Left colon (tissue), 2 donors: ENCODE measurements around the gene RAB3C. TPM values are rescaled to one million over a fixed set of nuclear protein-coding genes. Genes with fewer than 3 reads are reported as not detected.

ENCODE experiments used
- ATAC-seq: fragments of 200-7000 bp; cut with Tn5 transposase; one replicate; pipeline ENCODE4 v1.9.1; 2020; ENCODE audit warnings: mild to moderate bottlenecking, moderate library complexity
- DNase-seq, 2 donors: peaks; one replicate each; pipeline ENCODE4 v3.0.0-alpha.2; 2020
- intact Hi-C, 2 donors: fragments of 100-400 bp; cut with DNase I in 1 of 2; cut with micrococcal nuclease in 1 of 2; formaldehyde crosslinking; loops; one replicate each; pipeline versions ENCODE4 v1.11.2 to v1.14.0; 2022; cut with DNase I, micrococcal nuclease
- total RNA-seq, 2 donors: library from RNA; stranded (reverse); fragmentation: NEBNext Ultra II Directional; extraction: Animal tissue kit (Norgen Biotek cat#: 25700); gene quantifications; one replicate each; pipeline ENCODE4 v1.2.1, GENCODE V29; 2021
- donor health status: DM: no; HTN: no; CAD: no.
- donor health status: DM: yes; HTN: yes; CAD: no.

Gene RAB3C
- total RNA-seq, 2 donors from 2014 or later: 1.2 to 2.2 TPM

DNA sequence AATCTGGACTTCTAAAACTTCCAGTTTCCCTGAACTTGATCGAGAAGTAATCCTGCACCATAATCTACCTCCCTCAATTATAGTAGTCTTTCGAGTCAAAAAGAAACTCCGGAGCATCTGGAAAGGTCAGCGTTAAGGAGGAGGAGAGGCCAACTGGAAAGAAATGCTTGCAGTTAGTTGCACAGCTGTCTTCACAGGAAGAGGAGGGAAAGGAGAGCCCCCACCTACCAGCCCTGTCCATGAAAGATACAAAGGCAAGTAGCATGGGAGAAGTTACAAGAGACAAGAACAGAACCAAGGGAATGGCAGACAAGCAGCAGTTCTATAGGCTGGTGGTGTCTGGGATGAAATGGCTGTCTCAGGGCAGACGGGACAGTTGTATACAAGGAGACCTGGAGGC is 170.6 kb downstream of the RAB3C start:
- ATAC-seq (no peak), DNase-seq (no peak)
- intact Hi-C loops: no loop called here

DNA sequence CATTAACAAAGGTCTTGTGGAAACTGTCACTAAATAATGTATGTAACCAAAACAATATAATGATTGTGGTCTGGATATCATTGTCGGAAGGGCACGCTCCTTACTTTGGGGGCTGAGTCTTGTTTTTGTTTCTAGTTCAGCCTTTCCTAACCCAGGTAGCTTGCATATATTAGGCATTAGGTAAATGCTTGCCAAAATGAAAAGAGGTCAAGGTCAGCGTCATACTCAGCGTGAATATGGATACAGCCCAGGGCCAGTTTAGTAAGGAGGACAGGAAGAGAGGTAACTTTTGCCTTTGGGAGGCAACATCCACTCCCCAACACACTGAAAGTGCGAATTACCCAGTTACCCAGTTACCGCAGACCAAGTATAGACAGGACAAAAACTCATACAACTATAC is 171.4 kb downstream of the RAB3C start:
- no peak for DNase-seq
- intact Hi-C loops: no loop called here
- ATAC-seq: no peak

GRCh38 chr5:58755397-58755796 is 172.5 kb downstream of the RAB3C start:
- DNase-seq: no peak
- intact Hi-C loops: no loop called here
- ATAC-seq: no peak

GRCh38 chr5:58759745-58760144 is 176.9 kb downstream of the RAB3C start:
- intact Hi-C loops: no loop called here
- peak; percentile 35 for ATAC-seq
- DNase-seq: no peak

DNA sequence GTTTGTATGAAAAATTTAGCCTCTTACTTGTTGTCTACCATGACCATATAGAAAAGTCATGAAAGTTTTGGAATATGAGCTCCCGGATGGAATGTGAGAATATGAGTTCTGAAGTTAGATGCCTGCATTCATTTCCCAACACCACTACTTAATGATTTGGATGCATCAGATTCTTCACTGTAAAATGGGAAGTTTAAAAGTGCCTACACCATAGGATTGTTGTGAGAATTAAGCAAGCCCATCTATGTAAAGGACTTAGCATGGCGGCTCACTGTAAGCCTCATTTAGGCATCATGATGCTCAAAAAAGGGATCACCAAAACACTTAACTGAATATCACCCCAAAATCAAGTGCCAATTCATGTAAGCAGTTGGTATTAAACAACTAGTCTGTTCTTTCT is 177.3 kb downstream of the RAB3C start:
- ATAC-seq (no peak), DNase-seq (no peak)
- intact Hi-C loops: no loop called here

DNA sequence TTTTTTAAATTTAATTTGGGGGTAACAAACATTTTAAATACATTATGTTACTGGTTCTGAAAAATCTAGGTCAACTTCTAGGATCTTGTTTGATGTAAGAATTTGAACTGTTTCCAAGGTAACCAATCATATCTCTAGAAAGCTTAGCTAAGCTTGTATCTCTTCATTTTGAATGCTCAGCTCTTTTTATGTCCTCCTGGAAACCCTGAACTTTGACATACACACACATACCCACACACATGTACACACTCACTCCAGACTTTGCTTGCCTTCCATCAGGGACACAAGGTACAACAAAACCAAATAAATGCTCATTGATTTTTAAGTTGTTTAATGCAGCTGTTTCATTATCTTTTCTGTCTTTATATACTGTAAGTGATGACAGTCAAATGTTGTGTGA is 178.5 kb downstream of the RAB3C start:
- no peak for DNase-seq
- no peak for ATAC-seq
- intact Hi-C loops: no loop called here

DNA sequence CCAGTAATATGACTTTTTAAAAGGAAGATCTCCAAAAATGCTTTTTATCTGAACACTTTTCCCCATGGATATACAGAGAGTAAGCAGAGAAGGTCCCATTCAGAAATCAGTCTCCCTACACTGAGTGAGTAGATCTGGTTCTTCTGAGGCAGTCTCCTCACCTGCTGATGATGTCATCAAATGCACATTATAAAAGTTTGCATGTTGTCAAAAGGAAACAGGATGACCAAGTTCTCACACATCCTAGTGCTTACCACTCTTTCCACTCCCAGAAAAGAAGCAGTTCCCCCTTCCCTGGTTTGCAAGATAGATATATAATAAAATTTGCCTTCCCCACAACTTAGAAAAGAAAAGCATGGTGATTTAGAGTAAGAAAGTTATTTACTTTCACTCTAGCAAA is 180.5 kb downstream of the RAB3C start:
- DNase-seq: no peak
- intact Hi-C loops: no loop called here
- no peak for ATAC-seq

- ATAC-seq: no peak
- no peak for DNase-seq
- intact Hi-C loops: no loop called here
Measured at GRCh38 chr5:58764199-58764598, 181.3 kb downstream of the RAB3C start.

GRCh38 chr5:58765058-58765457 is 182.2 kb downstream of the RAB3C start:
- ATAC-seq (no peak), DNase-seq (no peak)
- intact Hi-C loops: no loop called here

DNA sequence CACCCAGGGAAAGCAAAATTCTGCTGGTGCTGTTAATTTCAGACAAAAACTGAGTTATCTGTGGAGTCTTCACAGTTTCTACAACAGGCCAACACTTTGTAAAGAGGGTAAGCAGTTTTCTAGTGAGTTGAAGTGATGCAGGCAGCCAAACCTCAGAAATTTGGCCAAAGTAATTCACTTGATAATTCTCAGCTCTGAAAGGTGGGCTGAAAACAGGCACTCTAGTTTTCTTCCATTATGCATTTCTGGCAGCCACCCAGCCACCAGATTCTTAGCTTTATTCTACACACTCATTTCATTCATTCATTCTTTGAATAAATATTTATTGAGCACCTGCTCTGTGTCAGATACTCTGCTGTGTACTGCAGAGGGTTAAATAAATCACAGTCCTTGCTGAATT is 184.2 kb downstream of the RAB3C start:
- intact Hi-C loops: no loop called here
- ATAC-seq (no peak), DNase-seq (no peak)

- DNase-seq (no peak), ATAC-seq (no peak)
- intact Hi-C loops: no loop called here
Measured at GRCh38 chr5:58770136-58770535, 187.3 kb downstream of the RAB3C start.

- peak; percentile 82 for ATAC-seq
- no peak for DNase-seq
- intact Hi-C loops: no loop called here
Measured at GRCh38 chr5:58771796-58772195, 188.9 kb downstream of the RAB3C start.

- ATAC-seq (no peak), DNase-seq (no peak)
- intact Hi-C loops: no loop called here
Measured at GRCh38 chr5:58773744-58774441, 191.0 kb downstream of the RAB3C start.

DNA sequence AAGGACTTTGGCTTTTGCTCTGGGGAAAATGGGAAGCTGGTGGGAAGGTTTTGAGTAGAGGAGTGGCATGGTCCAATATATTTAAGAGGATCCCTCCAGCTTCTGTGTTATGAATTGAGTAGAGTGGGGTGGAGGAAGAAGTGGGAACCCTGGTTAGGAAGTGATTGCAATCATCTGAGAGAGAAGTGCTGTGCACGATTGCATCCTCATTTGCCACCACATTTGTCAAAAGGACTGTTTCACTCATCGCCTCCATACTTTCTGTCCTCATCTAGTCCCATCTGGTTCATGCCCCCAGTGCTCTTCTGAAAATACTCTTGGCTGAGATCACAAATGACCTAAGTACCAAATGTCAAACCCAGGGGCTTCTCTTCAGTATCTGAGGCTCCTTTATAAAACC is 192.1 kb downstream of the RAB3C start:
- ATAC-seq (no peak), DNase-seq (no peak)
- intact Hi-C loops: no loop called here

DNA sequence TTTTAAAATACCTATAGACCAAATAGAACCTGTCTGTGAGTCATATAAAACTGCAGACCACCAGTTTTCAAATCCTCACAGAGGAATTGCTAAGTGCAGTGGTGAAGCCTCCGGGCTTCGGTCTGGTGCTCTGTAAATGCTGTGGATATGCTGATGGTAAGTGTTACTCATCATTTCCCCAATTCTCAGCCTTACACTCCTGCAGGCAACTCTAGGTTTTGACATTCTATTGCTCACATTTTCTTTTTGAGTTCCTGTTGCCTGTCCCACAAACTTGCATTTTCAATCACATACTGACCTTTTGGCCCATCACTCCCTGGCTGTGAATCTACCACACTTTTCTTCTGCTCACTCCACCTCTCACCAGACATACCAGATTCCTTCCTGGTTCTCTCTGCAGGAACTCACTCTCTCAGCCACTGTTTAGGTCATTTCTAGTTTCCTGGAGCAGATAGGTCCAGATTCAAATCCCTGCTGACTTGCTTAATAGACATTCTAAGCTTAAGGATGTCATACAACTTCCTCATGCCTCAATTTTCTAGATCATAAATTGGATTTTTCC is 192.9 kb downstream of the RAB3C start:
- ATAC-seq: no peak
- intact Hi-C loops: no loop called here
- DNase-seq: no peak

- ATAC-seq (no peak), DNase-seq (no peak)
- intact Hi-C loops: no loop called here
Measured at GRCh38 chr5:58776559-58776958, 193.7 kb downstream of the RAB3C start.

DNA sequence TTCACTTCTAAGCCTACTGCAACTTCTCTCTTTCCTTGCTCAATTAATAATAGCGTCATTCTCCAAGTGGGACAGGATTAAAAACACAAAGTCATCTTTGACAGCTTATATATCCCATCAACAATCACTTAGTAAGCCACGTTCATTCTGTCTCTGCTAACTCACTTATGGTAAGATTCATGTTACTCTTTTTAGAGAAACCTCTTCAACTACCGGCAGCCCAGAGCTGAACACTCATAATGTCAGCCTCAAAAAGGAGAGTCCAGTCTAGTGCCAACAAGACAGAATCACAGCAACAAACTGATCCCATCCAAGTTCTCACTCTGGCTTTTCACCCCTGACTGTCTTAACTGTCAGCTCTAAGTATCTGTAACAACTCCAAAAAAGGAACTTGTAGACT is 196.0 kb downstream of the RAB3C start:
- ATAC-seq (no peak), DNase-seq (no peak)
- intact Hi-C loops: no loop called here

- intact Hi-C loops: no loop called here
- DNase-seq: no peak
Measured at GRCh38 chr5:58786035-58786434, 203.2 kb downstream of the RAB3C start.

GRCh38 chr5:58786711-58787303 is 203.9 kb downstream of the RAB3C start:
- no peak for ATAC-seq

More at GRCh38 chr5:58786035-58786434, 203.2 kb downstream of the RAB3C start:
- ATAC-seq: no peak

DNA sequence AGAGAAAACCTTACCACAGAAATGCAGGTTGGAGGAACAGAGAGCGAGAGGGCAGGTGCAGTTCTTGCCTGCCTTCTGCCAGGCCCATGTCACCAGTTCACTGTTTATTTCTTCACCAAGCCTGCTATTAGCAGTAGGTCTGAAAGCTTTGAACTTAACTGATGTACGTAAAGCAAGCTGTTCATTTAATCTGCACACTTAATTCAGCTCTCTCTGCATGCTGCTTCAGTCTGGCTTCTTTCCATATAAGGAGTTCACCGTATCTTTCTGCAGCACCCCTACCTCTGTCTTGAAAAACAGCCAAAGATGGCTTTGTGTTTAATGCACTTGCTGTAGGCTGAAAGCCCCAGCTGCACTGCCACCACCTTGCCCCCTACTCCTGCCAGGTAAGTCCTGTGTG is 205.1 kb downstream of the RAB3C start:
- intact Hi-C loops: no loop called here
- no peak for ATAC-seq
- no peak for DNase-seq

More at GRCh38 chr5:58786711-58787303, 203.9 kb downstream of the RAB3C start:
- intact Hi-C loops: no loop called here
- DNase-seq: no peak
